Breast epithelium (tissue), 4 donors: ENCODE data around the gene ARHGDIB. TPM values are rescaled to one million over a fixed set of nuclear protein-coding genes. Genes with fewer than 3 reads are reported as not detected.

Experiments
- DNase-seq, 2 donors: peaks; one replicate each; pipeline ENCODE4 v3.0.0-alpha.2; 2019; ENCODE audit warnings: low spot score in 2 of 2
- H3K27ac ChIP-seq, 2 donors: fragments of 200-600 bp; sonication (generic) in 1 of 2; one replicate each; pipeline ENCODE4 v1.5.1; 2016 to 2019; ENCODE audit warnings: mild to moderate bottlenecking in 1 of 2
- H3K27me3 ChIP-seq, 2 donors: fragments of 200-600 bp; sonication (generic) in 1 of 2; one replicate each; pipeline versions ENCODE4 v1.5.1 to v1.6.0; 2017 to 2019; ENCODE audit warnings: control low read depth in 1 of 2, mild to moderate bottlenecking in 1 of 2
- H3K36me3 ChIP-seq: fragments of 200-600 bp; one replicate; pipeline ENCODE4 v1.5.1; 2019
- H3K4me1 ChIP-seq, 2 donors: fragments of 200-600 bp; sonication (generic); one replicate each; pipeline ENCODE4 v1.5.1; 2016 to 2019; ENCODE audit warnings: control low read depth in 1 of 2
- H3K4me3 ChIP-seq, 3 donors: fragments of 200-600 bp; sonication (generic); 1 replicate in 2 of 3; 2 replicates in 1 of 3; pipeline ENCODE4 v1.5.1; 2016 to 2019; ENCODE audit warnings: mild to moderate bottlenecking in 3 of 3, moderate library complexity in 2 of 3
- H3K9me3 ChIP-seq, 2 donors: fragments of 200-600 bp; sonication (generic) in 1 of 2; one replicate each; pipeline ENCODE4 v1.5.1; 2016 to 2019; ENCODE audit warnings: control low read depth in 1 of 2
- POLR2A ChIP-seq: fragments of 450-650 bp; IDR thresholded peaks from one replicate; pipeline ENCODE4 v1.6.1; 2016; ENCODE audit warnings: antibody characterized with exemption, mild to moderate bottlenecking, moderate library complexity
- POLR2AphosphoS5 ChIP-seq, 3 donors: sonication (generic); formaldehyde crosslinking; IDR thresholded peaks; one replicate each; pipeline ENCODE4 v1.6.1; 2017; ENCODE audit warnings: antibody characterized with exemption in 3 of 3
- intact Hi-C: fragments of 100-400 bp; cut with DNase I; formaldehyde crosslinking; loops from one replicate; pipeline ENCODE4 v1.15.1; 2023; ENCODE audit warnings: low total_unique reads
- total RNA-seq, 3 donors: library from RNA; depleted of rRNA; stranded (reverse); fragments of >200 nt; gene quantifications; one replicate each; pipeline ENCODE4 v1.1.0, GENCODE V29; 2016
- TF ChIP-seq, protein P1 (sequence below), 3 donors: fragments of 450-650 bp; IDR thresholded peaks; one replicate each; pipeline ENCODE4 v1.5.1; 2016 to 2017; ENCODE audit warnings: antibody characterized with exemption in 3 of 3, mild to moderate bottlenecking in 3 of 3, moderate library complexity in 3 of 3

ARHGDIB gene
- total RNA-seq, 3 donors from 2014 or later = 159 to 222 (median 168) TPM

DNA sequence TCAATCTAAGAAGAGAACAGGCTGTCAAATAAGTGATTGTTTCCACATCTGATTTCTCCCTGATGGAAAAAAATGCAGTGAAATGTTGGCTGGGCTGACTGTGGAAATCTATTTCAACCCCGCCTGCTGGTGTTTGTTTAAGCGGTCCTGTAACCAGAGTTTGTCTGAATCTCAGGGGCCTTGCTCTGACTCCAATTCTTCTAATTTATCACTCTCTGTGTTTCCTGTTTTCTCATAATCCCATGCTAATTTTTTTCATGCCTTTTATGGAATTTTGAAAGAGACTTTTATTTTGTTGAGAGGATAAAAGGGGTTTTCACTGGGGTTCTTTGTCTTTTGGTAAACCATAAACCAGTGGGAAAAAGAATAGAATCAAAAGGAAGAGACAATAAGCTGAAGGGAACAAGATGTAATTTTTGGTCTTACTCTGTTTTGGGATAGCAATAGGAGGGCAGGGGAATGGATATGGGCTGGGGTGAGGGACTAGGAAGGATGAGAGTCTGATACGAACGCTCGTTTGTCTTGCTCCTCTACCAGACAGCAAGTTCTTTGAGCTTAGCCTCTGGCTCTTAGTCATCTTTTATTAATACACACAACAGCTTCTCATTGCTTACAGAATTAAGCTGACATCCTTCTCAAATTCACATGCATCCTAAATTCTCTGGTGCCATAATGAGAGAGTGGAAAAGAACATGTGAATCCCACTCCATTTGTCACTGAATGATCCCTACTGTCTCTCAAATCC lies 67.7 kb downstream of the ARHGDIB start:
- Histone ChIP-seq H3K36me3 (no peaks in the 10 kb centered on the region), H3K4me1 (no peaks in the 10 kb centered on the region), H3K4me3 (no peak overlapping the region), H3K27me3 (no peaks in the 10 kb centered on the region), H3K27ac (peak overlapping the region; percentile 64 to 88), H3K9me3 (no peaks in the 10 kb centered on the region)
- no peak for TF ChIP-seq POLR2AphosphoS5 (IDR thresholded peaks at IDR 0.05)
- TF ChIP-seq, protein P1, sequence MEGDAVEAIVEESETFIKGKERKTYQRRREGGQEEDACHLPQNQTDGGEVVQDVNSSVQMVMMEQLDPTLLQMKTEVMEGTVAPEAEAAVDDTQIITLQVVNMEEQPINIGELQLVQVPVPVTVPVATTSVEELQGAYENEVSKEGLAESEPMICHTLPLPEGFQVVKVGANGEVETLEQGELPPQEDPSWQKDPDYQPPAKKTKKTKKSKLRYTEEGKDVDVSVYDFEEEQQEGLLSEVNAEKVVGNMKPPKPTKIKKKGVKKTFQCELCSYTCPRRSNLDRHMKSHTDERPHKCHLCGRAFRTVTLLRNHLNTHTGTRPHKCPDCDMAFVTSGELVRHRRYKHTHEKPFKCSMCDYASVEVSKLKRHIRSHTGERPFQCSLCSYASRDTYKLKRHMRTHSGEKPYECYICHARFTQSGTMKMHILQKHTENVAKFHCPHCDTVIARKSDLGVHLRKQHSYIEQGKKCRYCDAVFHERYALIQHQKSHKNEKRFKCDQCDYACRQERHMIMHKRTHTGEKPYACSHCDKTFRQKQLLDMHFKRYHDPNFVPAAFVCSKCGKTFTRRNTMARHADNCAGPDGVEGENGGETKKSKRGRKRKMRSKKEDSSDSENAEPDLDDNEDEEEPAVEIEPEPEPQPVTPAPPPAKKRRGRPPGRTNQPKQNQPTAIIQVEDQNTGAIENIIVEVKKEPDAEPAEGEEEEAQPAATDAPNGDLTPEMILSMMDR (IDR thresholded peaks at IDR 0.05) = no peak
- no peak for TF ChIP-seq POLR2A
- DNase-seq = no peak
- intact Hi-C loops = no loop called here

DNA sequence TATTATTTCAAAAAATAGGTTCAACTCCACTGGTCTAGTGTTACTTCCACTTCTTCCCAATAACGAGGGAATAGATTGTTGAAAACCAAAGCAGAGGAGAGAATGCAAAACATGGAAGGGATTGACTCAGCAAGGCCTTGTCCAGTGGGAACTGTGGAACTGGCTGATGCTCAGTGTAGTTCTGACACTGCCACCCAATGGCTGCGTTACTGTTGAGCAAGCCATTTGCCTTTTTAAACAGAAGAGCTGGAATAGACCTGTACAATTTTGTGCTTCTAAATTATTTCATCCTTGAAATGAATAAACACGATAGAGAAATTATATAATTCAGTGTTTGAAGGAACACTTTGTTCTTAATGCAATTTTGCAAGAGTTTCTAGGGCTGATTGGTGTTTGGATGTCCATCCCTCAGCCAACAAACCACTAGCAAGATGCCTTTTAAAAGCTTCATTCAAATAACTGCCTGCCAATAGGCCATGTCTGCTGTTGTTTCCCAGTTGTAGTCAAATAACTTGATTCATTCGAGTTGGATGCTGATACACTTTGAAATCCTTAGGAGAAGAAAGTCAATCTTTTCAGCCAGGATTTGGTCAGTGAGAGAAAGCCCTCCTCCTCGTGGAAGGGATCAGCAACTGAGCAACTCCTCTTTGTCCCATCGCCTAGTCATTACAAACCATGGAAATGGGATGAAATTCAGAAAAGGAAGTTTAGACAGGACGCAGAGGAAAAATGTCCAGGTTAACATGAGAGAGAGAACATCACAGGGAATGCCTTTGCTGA lies 68.5 kb downstream of the ARHGDIB start:
- TF ChIP-seq, protein P1 (IDR thresholded peaks at IDR 0.05) = peak in 1 of 3 donors; percentile 11
- TF ChIP-seq POLR2A (no peak), POLR2AphosphoS5 (IDR thresholded peaks at IDR 0.05) (peak; percentile 41 to 63 (median 41))
- Histone ChIP-seq H3K9me3 (no peaks in the 10 kb centered on the region), H3K4me3 (no peak overlapping the region), H3K36me3 (no peaks in the 10 kb centered on the region), H3K27me3 (no peaks in the 10 kb centered on the region), H3K4me1 (no peaks in the 10 kb centered on the region), H3K27ac (peak overlapping the region; percentile 64 to 88)
- DNase-seq = no peak
- intact Hi-C loops = no loop called here

Other genes with a start within 250 kb of the ARHGDIB start
- gene WBP11, start 158.1 kb downstream of the ARHGDIB start, total RNA-seq = 10 to 100 TPM; 20.3 to 22.8 (median 22.1) TPM
- 1 to 10 TPM; 1.4 to 2.3 (median 1.6) TPM for gene C12orf60, start 157.9 kb downstream of the ARHGDIB start, total RNA-seq
- under 1 TPM in 2 of 3 donors, not detected in 1; 0.33 to 0.59 TPM for gene SMCO3, start 147.4 kb downstream of the ARHGDIB start, total RNA-seq
- 1 to 10 TPM in 2 of 3 donors, under 1 TPM in 1; 0.48 to 1.6 (median 1.0) TPM for gene ART4, start 118.1 kb downstream of the ARHGDIB start, total RNA-seq
- 1,000 to 10,000 TPM in 2 of 3 donors, 100 to 1,000 TPM in 1; 330 to 5,040 (median 1,381) TPM for gene MGP, start 75.7 kb downstream of the ARHGDIB start, total RNA-seq
- gene ERP27, start 23.1 kb downstream of the ARHGDIB start, total RNA-seq = 1 to 10 TPM in 2 of 3 donors, under 1 TPM in 1; 0.96 to 8.5 (median 7.8) TPM
- gene PDE6H, start 11.4 kb upstream of the ARHGDIB start, total RNA-seq = not detected